SK-N-MC (cell line): ENCODE data around the gene EPAS1.

Source experiments
- EZH2 ChIP-seq: fragments of 200-600 bp; sonication (generic); IDR thresholded peaks from one replicate; pipeline ENCODE4 v1.6.1; 2017; ENCODE audit warnings: antibody characterized with exemption
- FOXP2 ChIP-seq: optimal IDR thresholded peaks from 2 replicates; pipeline ENCODE3; 2011; ENCODE audit warnings: mild to moderate bottlenecking, moderate library complexity; ENCODE audit not compliant: insufficient read depth; ENCODE audit errors: extremely low read length, control extremely low read depth
- POLR2AphosphoS5 ChIP-seq: IDR thresholded peaks from 2 replicates; pipeline ENCODE4 v1.6.1; 2012; ENCODE audit warnings: mild to moderate bottlenecking, low read depth, low read length, borderline replicate concordance

- TF ChIP-seq EZH2 (no peak), POLR2AphosphoS5 (no peak), FOXP2 (no peak)
Observed at GRCh38 chr2:46349115-46349547, 51.9 kb downstream of the EPAS1 start.
